RPMI7951 (cell line): Measurements from ENCODE around the gene ZC3H14. TPM values are rescaled to one million over a fixed set of nuclear protein-coding genes. Genes with fewer than 3 reads are reported as not detected.
"Not testable (repeated sequence)": the region's sequence is repeated elsewhere in the genome, so short reads cannot be mapped to it uniquely, and the experiment has no call there.

Source experiments
- DNase-seq: peaks from one replicate; pipeline ENCODE4 v3.0.0-alpha.2; 2012; ENCODE audit warnings: low read depth
- total RNA-seq: library from RNA; depleted of rRNA; stranded (reverse); fragments of >200 nt; shearing (Covaris generic); gene quantifications from 2 replicates; pipeline ENCODE4 v1.2.3, GENCODE V29; 2014; rRNA removed

Gene ZC3H14
- total RNA-seq, result 55.5 and 77.7 TPM in 2 replicates

- peak; percentile 82 for DNase-seq
These were observed at the start of gene ZC3H14 for GRCh38 chr14:88562831-88563686. TSS of gene ZC3H14 (plus strand) at chr14:88563037. CDS start at chr14:88563134, 97 bp downstream.

GRCh38 chr14:88515499-88516221, 47.2 kb upstream of the ZC3H14 start:
- DNase-seq, result no peak

- no peak for DNase-seq
These were observed 45.9 kb upstream of the ZC3H14 start for GRCh38 chr14:88516861-88517357.

GRCh38 chr14:88518592-88519512, 44.0 kb upstream of the ZC3H14 start:
- peak; percentile 69 for DNase-seq

- no peak for DNase-seq
These were observed 42.9 kb upstream of the ZC3H14 start for GRCh38 chr14:88519907-88520306.

- no peak for DNase-seq
These were observed 41.0 kb upstream of the ZC3H14 start for GRCh38 chr14:88521818-88522217.

- DNase-seq, result no peak
These were observed 40.4 kb upstream of the ZC3H14 start for GRCh38 chr14:88522393-88522792.

- DNase-seq, result not testable (repeated sequence)
These were observed 32.9 kb upstream of the ZC3H14 start for GRCh38 chr14:88529889-88530288.

GRCh38 chr14:88533064-88533602, 29.7 kb upstream of the ZC3H14 start:
- no peak for DNase-seq

GRCh38 chr14:88535149-88535548, 27.7 kb upstream of the ZC3H14 start:
- DNase-seq, result no peak

- DNase-seq, result no peak
These were observed 27.0 kb upstream of the ZC3H14 start for GRCh38 chr14:88535813-88536212.

- no peak for DNase-seq
These were observed 21.5 kb upstream of the ZC3H14 start for GRCh38 chr14:88541324-88541723.

- DNase-seq, result no peak
These were observed 19.7 kb upstream of the ZC3H14 start for GRCh38 chr14:88542857-88543795.

GRCh38 chr14:88545256-88545655, 17.6 kb upstream of the ZC3H14 start:
- no peak for DNase-seq

GRCh38 chr14:88546621-88547385, 16.0 kb upstream of the ZC3H14 start:
- DNase-seq, result no peak

GRCh38 chr14:88547386-88547780, 15.5 kb upstream of the ZC3H14 start:
- DNase-seq, result no peak

- DNase-seq, result no peak
These were observed 12.8 kb upstream of the ZC3H14 start for GRCh38 chr14:88550078-88550477.

- DNase-seq, result peak; percentile 83
These were observed 11.6 kb upstream of the ZC3H14 start for GRCh38 chr14:88551094-88551870.
